H9 (cell line): ENCODE measurements around the gene RBM38. TPM values are rescaled to one million over a fixed set of nuclear protein-coding genes. Genes with fewer than 3 reads are reported as not detected.

Experiments
- DNase-seq: peaks from one replicate; pipeline ENCODE4 v3.0.0-alpha.2; 2017
- H2AFZ ChIP-seq: one replicate; pipeline ENCODE4 v1.6.1; 2013; ENCODE audit warnings: mild to moderate bottlenecking, low read length, control low read depth, moderate library complexity
- H2AK5ac ChIP-seq: 2 replicates; pipeline ENCODE4 v1.6.1; 2013; ENCODE audit warnings: low read length, control low read depth, mixed read lengths; ENCODE audit not compliant: insufficient read length
- H2BK120ac ChIP-seq: one replicate; pipeline ENCODE4 v1.6.1; 2013; ENCODE audit warnings: low read depth, mild to moderate bottlenecking, low read length, control low read depth, inconsistent platforms; ENCODE audit not compliant: poor library complexity, severe bottlenecking
- H2BK12ac ChIP-seq: 2 replicates; pipeline ENCODE4 v1.6.1; 2013; ENCODE audit warnings: low read length, control low read depth, mixed read lengths, low read depth; ENCODE audit not compliant: insufficient read length
- H2BK15ac ChIP-seq: 2 replicates; pipeline ENCODE4 v1.6.1; 2013; ENCODE audit warnings: low read depth, low read length, control low read depth
- H2BK20ac ChIP-seq: one replicate; pipeline ENCODE4 v1.6.1; 2013; ENCODE audit warnings: low read depth, mild to moderate bottlenecking, low read length, control low read depth, inconsistent platforms; ENCODE audit not compliant: poor library complexity, severe bottlenecking
- H2BK5ac ChIP-seq: 2 replicates; pipeline ENCODE4 v1.6.1; 2013; ENCODE audit warnings: low read length, control low read depth, mixed read lengths; ENCODE audit not compliant: insufficient read length
- H3K14ac ChIP-seq: 2 replicates; pipeline ENCODE4 v1.6.1; 2013; ENCODE audit warnings: low read length, control low read depth; ENCODE audit not compliant: insufficient read depth
- H3K18ac ChIP-seq: 2 replicates; pipeline ENCODE4 v1.6.1; 2013; ENCODE audit warnings: low read depth, mild to moderate bottlenecking, mixed read lengths, low read length, control low read depth; ENCODE audit not compliant: insufficient read length
- H3K23ac ChIP-seq: 2 replicates; pipeline ENCODE4 v1.6.1; 2013; ENCODE audit warnings: low read length, control low read depth, mixed read lengths, low read depth; ENCODE audit not compliant: insufficient read length
- H3K23me2 ChIP-seq: 2 replicates; pipeline ENCODE4 v1.6.1; 2013; ENCODE audit warnings: low read depth, mild to moderate bottlenecking, mixed read lengths, low read length, control low read depth; ENCODE audit not compliant: insufficient read length, poor library complexity, severe bottlenecking
- H3K27ac ChIP-seq: 2 replicates; pipeline ENCODE4 v1.5.1; 2013; ENCODE audit warnings: low read length, control low read depth, mixed read lengths, low read depth; ENCODE audit not compliant: insufficient read length
- H3K27me3 ChIP-seq: 2 replicates; pipeline ENCODE4 v1.6.1; 2013; ENCODE audit warnings: low read length, control low read depth, inconsistent platforms; ENCODE audit not compliant: insufficient read depth
- H3K4ac ChIP-seq: 2 replicates; pipeline ENCODE4 v1.6.1; 2013; ENCODE audit warnings: low read depth, mild to moderate bottlenecking, control low read depth, inconsistent platforms, low read length, moderate library complexity
- H3K4me1 ChIP-seq: 2 replicates; pipeline ENCODE4 v1.6.1; 2013; ENCODE audit warnings: low read length, control low read depth, inconsistent platforms; ENCODE audit not compliant: insufficient read depth
- H3K4me2 ChIP-seq: 2 replicates; pipeline ENCODE4 v1.6.1; 2013; ENCODE audit warnings: low read length, control low read depth, mixed read lengths; ENCODE audit not compliant: insufficient read length, insufficient read depth
- H3K56ac ChIP-seq: 2 replicates; pipeline ENCODE4 v1.6.1; 2013; ENCODE audit warnings: low read depth, mild to moderate bottlenecking, mixed read lengths, low read length, control low read depth; ENCODE audit not compliant: insufficient read length
- H3K79me1 ChIP-seq: 2 replicates; pipeline ENCODE4 v1.6.1; 2013; ENCODE audit warnings: low read depth, mild to moderate bottlenecking, moderate library complexity, low read length, control low read depth, inconsistent platforms; ENCODE audit not compliant: insufficient read depth, poor library complexity, severe bottlenecking
- H3K79me2 ChIP-seq: 2 replicates; pipeline ENCODE4 v1.6.1; 2013; ENCODE audit warnings: low read length, control low read depth, inconsistent platforms; ENCODE audit not compliant: insufficient read depth
- H3K9ac ChIP-seq: 2 replicates; pipeline ENCODE4 v1.6.1; 2013; ENCODE audit warnings: low read length, control low read depth, mixed read lengths; ENCODE audit not compliant: insufficient read length; ENCODE audit errors: extremely low read depth
- H3K9me3 ChIP-seq: one replicate; pipeline ENCODE4 v1.6.1; 2013; ENCODE audit warnings: low read depth, low read length, inconsistent platforms; ENCODE audit not compliant: control insufficient read depth
- H3T11ph ChIP-seq: one replicate; pipeline ENCODE4 v1.6.1; 2013; ENCODE audit warnings: mild to moderate bottlenecking, low read length, control low read depth, inconsistent platforms
- H4K20me1 ChIP-seq: one replicate; pipeline ENCODE4 v1.6.1; 2013; ENCODE audit not compliant: control insufficient read depth, insufficient read length, insufficient read depth
- H4K5ac ChIP-seq: 2 replicates; pipeline ENCODE4 v1.6.1; 2013; ENCODE audit warnings: low read depth, mild to moderate bottlenecking, mixed read lengths, low read length, control low read depth; ENCODE audit not compliant: insufficient read length
- H4K8ac ChIP-seq: replicated peaks from 2 replicates; pipeline ENCODE4 v1.6.1; 2013; ENCODE audit warnings: low read length, control low read depth, mixed read lengths, low read depth; ENCODE audit not compliant: insufficient read length
- H4K91ac ChIP-seq: 2 replicates; pipeline ENCODE4 v1.6.1; 2013; ENCODE audit warnings: low read depth, mild to moderate bottlenecking, moderate library complexity, mixed read lengths, low read length, control low read depth; ENCODE audit not compliant: insufficient read length
- H3K27ac Mint-ChIP-seq, 3 experiments: 2 replicates in 2 of 3; 3 replicates in 1 of 3; pipeline ENCODE4 v1.8.0; 2020 to 2021; ENCODE audit warnings: mixed read lengths in 3 of 3, mild to moderate bottlenecking in 1 of 3, moderate library complexity in 1 of 3
- H3K27me3 Mint-ChIP-seq: 2 replicates; pipeline ENCODE4 v1.8.0; 2021; ENCODE audit warnings: low read depth, mild to moderate bottlenecking, moderate library complexity, mixed read lengths
- H3K36me3 Mint-ChIP-seq, 3 experiments: 2 replicates in 2 of 3; 3 replicates in 1 of 3; pipeline ENCODE4 v1.8.0; 2020 to 2021; ENCODE audit warnings: low read depth in 3 of 3, mixed read lengths in 3 of 3; ENCODE audit not compliant: insufficient read depth in 1 of 3
- H3K4me1 Mint-ChIP-seq, 2 experiments: 2 replicates each; pipeline ENCODE4 v1.8.0; 2020; ENCODE audit warnings: mixed read lengths in 2 of 2
- H3K4me3 Mint-ChIP-seq, 2 experiments: 2 replicates in 1 of 2; 3 replicates in 1 of 2; pipeline ENCODE4 v1.8.0; 2020 to 2021; ENCODE audit warnings: mild to moderate bottlenecking in 2 of 2, mixed read lengths in 2 of 2, moderate library complexity in 1 of 2
- H3K9me3 Mint-ChIP-seq, 2 experiments: 2 replicates in 1 of 2; 3 replicates in 1 of 2; pipeline ENCODE4 v1.8.0; 2020; ENCODE audit warnings: mild to moderate bottlenecking in 2 of 2, mixed read lengths in 2 of 2, moderate library complexity in 1 of 2
- CTCF ChIP-seq: fragments of 200-600 bp; sonication (generic); conservative IDR thresholded peaks from 3 replicates; pipeline ENCODE4 v1.8.0; 2021; ENCODE audit warnings: antibody characterized with exemption, mild to moderate bottlenecking
- WGBS: extraction: QIAGEN DNeasy Blood & Tissue Kit; methylation state at CpG from one replicate; pipeline ENCODE4 v1.1.7; 2013; ENCODE audit warnings: missing lambda C conversion rate, low lambda C conversion rate, mixed read lengths; ENCODE audit not compliant: insufficient read length; ENCODE audit errors: extremely low coverage; 5-methylcytosine and 5-hydroxymethylcytosine counted together
- total RNA-seq: library from RNA; stranded (reverse); gene quantifications from 2 replicates; pipeline ENCODE4 v1.2.1, GENCODE V29; 2021

Gene RBM38
- total RNA-seq, 1 experiment from 2014 or later, result 66.8 TPM

- Histone ChIP-seq H3K23me2 (no peaks in the 10 kb centered on the region), H3K9ac (no peak overlapping the region), H3K9me3 (no peaks in the 10 kb centered on the region), H3K27ac (no peak overlapping the region), H3K14ac (no peak overlapping the region), H4K8ac (no peak overlapping the region), H3K23ac (no peak overlapping the region), H2BK15ac (no peak overlapping the region), H3K27me3 (peaks cover 3% of the 10 kb centered on the region; the same call in 1 of the 2 replicates), H2AFZ (no peak overlapping the region), H2BK5ac (no peak overlapping the region), H2BK20ac (no peak overlapping the region), H3K79me2 (no peaks in the 10 kb centered on the region), H3K56ac (no peak overlapping the region), H3K4me1 (no peaks in the 10 kb centered on the region), H4K20me1 (no peaks in the 10 kb centered on the region), H2BK12ac (no peak overlapping the region), H3K79me1 (no peaks in the 10 kb centered on the region), H3K18ac (no peak overlapping the region), H4K5ac (no peak overlapping the region), H3K4ac (no peak overlapping the region), H2BK120ac (no peak overlapping the region), H3T11ph (no peak overlapping the region), H3K4me2 (no peak overlapping the region), H4K91ac (no peak overlapping the region), H2AK5ac (no peak overlapping the region)
- Mint-ChIP-seq H3K27ac (no peak overlapping the region; a peak in 1 of 7 replicates), H3K4me1 (peaks cover 2 to 21% of the 10 kb centered on the region in 2 experiments; a peak in 3 of 4 replicates), H3K36me3 (no peaks in the 10 kb centered on the region), H3K4me3 (no peak overlapping the region; a peak in 1 of 5 replicates), H3K27me3 (peaks cover 11% of the 10 kb centered on the region), H3K9me3 (peaks cover 0 to 2% of the 10 kb centered on the region in 2 experiments; a peak in 2 of 5 replicates)
- WGBS, result no CpG with 5 or more reads among the region's 3 CpGs
- DNase-seq, result no peak
- TF ChIP-seq CTCF, result no peak
These were observed 54.6 kb downstream of the RBM38 start for GRCh38 chr20:57445774-57446173.
